GM12892 (cell line): ENCODE measurements around the gene ZNF626.

Source experiments
- DNase-seq: peaks from one replicate; pipeline ENCODE4 v3.0.0; 2011; ENCODE audit not compliant: insufficient read length
- FAIRE-seq: peaks from 2 replicates; lab custom pipeline; 2011; peaks lifted over from hg19 to GRCh38; lab: Jason Lieb, UNC
- POLR2A ChIP-seq: IDR thresholded peaks from 2 replicates; pipeline ENCODE4 v1.6.1; 2011; ENCODE audit warnings: low read depth, low read length, control low read depth
- POLR2AphosphoS5 ChIP-seq: IDR thresholded peaks from 2 replicates; pipeline ENCODE4 v1.6.1; 2011; ENCODE audit warnings: low read depth, low read length, control low read depth
- TAF1 ChIP-seq: IDR thresholded peaks from 2 replicates; pipeline ENCODE4 v1.6.1; 2011; ENCODE audit warnings: low read depth, mild to moderate bottlenecking, control low read depth, low read length, borderline replicate concordance

ZNF626 gene

GRCh38 chr19:20612711-20613316 is 48.6 kb downstream of the ZNF626 start:
- FAIRE-seq (no peak), DNase-seq (no peak)
- TF ChIP-seq POLR2AphosphoS5 = no peak
- no peak for TF ChIP-seq TAF1
- TF ChIP-seq POLR2A = no peak

- TF ChIP-seq POLR2AphosphoS5 (no peak), TAF1 (no peak), POLR2A (no peak)
- FAIRE-seq (no peak), DNase-seq (no peak)
Measured at GRCh38 chr19:20611866-20612265, 49.5 kb downstream of the ZNF626 start.

DNA sequence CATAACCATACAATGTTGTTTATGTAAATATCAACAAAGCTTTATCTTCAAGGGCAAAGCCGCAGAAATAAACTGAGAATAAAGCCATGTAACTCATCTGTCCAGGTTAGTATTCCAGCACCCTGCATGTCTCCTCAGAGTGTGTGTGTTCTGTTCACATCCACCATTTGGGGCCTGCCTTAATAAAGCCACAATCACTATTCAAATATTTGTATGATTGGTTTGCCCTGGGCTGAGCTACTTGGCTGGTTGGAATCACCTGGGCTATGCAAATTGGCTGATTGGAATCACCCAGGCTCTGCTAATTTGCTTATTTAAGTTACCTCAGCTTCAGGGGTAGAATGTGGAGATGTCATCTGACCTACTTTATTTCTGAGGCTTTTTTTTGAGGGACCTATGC is 53.4 kb downstream of the ZNF626 start:
- DNase-seq (no peak), FAIRE-seq (no peak)
- no peak for TF ChIP-seq POLR2A
